Osteocyte (in vitro differentiated cells): ENCODE measurements around the gene EPHB1. TPM values are rescaled to one million over a fixed set of nuclear protein-coding genes. Genes with fewer than 3 reads are reported as not detected.
A peak's percentile ranks its signal among the peaks of the same experiment; 100 is the strongest.

Experiments
- DNase-seq: peaks from one replicate; pipeline ENCODE4 v3.0.0; 2021; ENCODE audit warnings: mixed read lengths; ENCODE audit not compliant: unreplicated experiment; ENCODE audit errors: extremely low spot score
- H3K27ac Mint-ChIP-seq: one replicate; pipeline ENCODE4 v1.8.0; 2021; ENCODE audit warnings: mild to moderate bottlenecking, mixed read lengths; ENCODE audit not compliant: unreplicated experiment
- H3K27me3 Mint-ChIP-seq: one replicate; pipeline ENCODE4 v1.8.0; 2021; ENCODE audit warnings: mixed read lengths; ENCODE audit not compliant: unreplicated experiment
- H3K36me3 Mint-ChIP-seq: one replicate; pipeline ENCODE4 v1.8.0; 2021; ENCODE audit warnings: mixed read lengths; ENCODE audit not compliant: unreplicated experiment
- H3K4me1 Mint-ChIP-seq: one replicate; pipeline ENCODE4 v1.8.0; 2021; ENCODE audit warnings: mixed read lengths; ENCODE audit not compliant: unreplicated experiment
- H3K4me3 Mint-ChIP-seq: one replicate; pipeline ENCODE4 v1.8.0; 2021; ENCODE audit warnings: mild to moderate bottlenecking, moderate library complexity, mixed read lengths; ENCODE audit not compliant: unreplicated experiment
- H3K9me3 Mint-ChIP-seq: one replicate; pipeline ENCODE4 v1.8.0; 2021; ENCODE audit warnings: mixed read lengths; ENCODE audit not compliant: unreplicated experiment
- long read RNA-seq: library from polyadenylated mRNA; unstranded; transcript quantifications from one replicate; pipeline ENCODE4 v2.0.0, GENCODE V29; 2021
- total RNA-seq: library from RNA; stranded (reverse); gene quantifications from 2 replicates; pipeline ENCODE4 v1.2.1, GENCODE V29; 2021
- TF ChIP-seq, protein P1 (sequence below): fragments of 200-600 bp; sonication (generic); IDR thresholded peaks from 2 replicates; pipeline ENCODE4 v1.5.0; 2021; ENCODE audit warnings: antibody characterized with exemption, mild to moderate bottlenecking, moderate library complexity

The EPHB1 gene
- 0.75 and 1.1 TPM in 2 replicates for total RNA-seq
- long read RNA-seq, result 0 reads

DNA sequence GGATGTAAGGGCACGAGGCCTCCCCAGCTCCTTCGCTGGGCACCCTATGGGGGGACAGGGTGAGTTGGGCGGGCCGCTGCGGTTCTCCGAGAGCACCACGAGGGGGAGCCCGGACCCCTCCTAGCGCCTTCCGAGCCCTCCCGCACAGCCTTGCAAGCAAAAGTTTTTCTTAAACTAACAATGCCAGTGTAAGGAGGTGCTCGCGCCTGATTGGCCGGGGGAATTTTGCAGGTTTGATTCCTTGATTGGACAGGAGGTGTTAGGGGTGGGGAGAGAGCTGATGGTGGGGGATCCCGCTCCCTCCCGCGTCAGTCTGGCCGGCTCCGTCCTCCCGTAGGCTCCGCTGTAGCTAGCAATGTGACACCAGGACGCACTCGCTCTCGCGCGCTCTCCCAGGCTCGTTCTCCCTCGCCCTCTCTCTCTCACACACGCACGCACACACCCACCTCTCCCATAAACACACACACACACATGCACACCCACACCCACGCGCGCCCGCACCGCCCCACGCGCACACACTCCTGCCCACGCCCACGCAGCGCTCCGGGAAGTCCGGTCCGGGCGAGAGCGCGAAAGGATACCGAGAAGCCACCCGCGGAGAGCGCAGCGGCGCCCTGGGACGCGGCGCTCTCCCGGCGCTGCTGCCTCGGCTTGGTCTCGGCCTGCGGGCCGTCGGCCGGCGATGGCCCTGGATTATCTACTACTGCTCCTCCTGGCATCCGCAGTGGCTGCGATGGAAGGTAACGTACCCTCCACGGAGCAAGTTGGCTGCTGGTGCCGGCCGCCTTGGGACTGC lies at the start of gene EPHB1:
Gene EPHB1 (plus strand): TSS at position 311 of the 796 bp plus-strand sequence.
- peaks cover 45% of the 10 kb centered on the region for H3K27me3 Mint-ChIP-seq
- TF ChIP-seq, protein P1, sequence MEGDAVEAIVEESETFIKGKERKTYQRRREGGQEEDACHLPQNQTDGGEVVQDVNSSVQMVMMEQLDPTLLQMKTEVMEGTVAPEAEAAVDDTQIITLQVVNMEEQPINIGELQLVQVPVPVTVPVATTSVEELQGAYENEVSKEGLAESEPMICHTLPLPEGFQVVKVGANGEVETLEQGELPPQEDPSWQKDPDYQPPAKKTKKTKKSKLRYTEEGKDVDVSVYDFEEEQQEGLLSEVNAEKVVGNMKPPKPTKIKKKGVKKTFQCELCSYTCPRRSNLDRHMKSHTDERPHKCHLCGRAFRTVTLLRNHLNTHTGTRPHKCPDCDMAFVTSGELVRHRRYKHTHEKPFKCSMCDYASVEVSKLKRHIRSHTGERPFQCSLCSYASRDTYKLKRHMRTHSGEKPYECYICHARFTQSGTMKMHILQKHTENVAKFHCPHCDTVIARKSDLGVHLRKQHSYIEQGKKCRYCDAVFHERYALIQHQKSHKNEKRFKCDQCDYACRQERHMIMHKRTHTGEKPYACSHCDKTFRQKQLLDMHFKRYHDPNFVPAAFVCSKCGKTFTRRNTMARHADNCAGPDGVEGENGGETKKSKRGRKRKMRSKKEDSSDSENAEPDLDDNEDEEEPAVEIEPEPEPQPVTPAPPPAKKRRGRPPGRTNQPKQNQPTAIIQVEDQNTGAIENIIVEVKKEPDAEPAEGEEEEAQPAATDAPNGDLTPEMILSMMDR, result peak; percentile 96

DNA sequence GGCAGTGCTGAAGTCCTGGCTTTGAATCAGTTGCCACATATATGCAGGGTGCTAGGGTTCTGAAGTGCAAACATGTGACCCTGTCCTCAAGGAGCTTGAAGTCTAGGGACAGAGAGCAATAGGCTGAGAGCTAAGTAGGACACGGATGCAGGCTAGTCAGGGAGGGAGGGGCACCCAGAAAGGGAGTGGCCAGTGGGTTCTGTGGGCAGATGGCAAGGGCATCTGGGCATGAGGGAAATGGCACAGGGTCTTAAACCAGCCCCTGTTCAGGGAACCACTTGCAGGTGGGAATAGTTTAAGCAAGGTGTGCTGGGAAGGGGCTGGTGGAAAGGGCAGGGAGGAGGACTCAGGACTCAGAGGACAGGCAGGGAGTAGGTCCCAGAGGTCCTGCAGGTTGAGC lies 46.4 kb upstream of the EPHB1 start:
- Mint-ChIP-seq H3K9me3 (no peaks in the 10 kb centered on the region), H3K4me1 (no peaks in the 10 kb centered on the region), H3K4me3 (no peak overlapping the region), H3K27me3 (no peaks in the 10 kb centered on the region), H3K36me3 (no peaks in the 10 kb centered on the region), H3K27ac (no peak overlapping the region)
- TF ChIP-seq, protein P1, result no peak
- DNase-seq, result peak; percentile 53

More for the DNA sequence above, at the start of gene EPHB1:
- no peak within 1 kb of the TSS for H3K27ac Mint-ChIP-seq
- H3K36me3 Mint-ChIP-seq, result no peaks in the 10 kb centered on the region
- DNase-seq, result peak; percentile 94
- peak within 1 kb of the TSS; percentile 83 for H3K4me3 Mint-ChIP-seq
- H3K9me3 Mint-ChIP-seq, result no peaks in the 10 kb centered on the region
- H3K4me1 Mint-ChIP-seq, result peaks cover 18% of the 10 kb centered on the region

DNA sequence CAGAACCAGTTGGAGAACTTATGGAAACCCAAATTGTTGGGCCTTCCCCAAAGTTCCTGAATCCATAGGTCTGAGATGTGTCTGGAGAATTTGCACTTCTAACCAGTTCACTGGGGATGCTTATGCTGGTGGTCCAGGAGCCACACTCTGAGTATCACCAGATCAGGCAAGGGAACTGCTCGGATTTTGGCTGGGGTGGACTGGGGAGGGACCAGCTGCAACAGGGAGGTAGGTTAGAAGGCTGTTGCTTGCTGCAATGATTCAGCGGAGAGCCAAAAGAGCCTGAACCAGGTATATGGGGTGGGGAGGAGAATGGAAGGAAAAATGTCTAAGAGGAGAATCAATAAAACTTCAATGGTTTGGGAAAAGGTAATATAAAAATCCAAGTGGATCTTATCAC lies 45.9 kb upstream of the EPHB1 start:
- H3K27me3 Mint-ChIP-seq, result no peaks in the 10 kb centered on the region
- no peaks in the 10 kb centered on the region for H3K4me1 Mint-ChIP-seq
- H3K36me3 Mint-ChIP-seq, result no peaks in the 10 kb centered on the region
- TF ChIP-seq, protein P1, result no peak
- H3K9me3 Mint-ChIP-seq, result no peaks in the 10 kb centered on the region
- no peak for DNase-seq
- H3K4me3 Mint-ChIP-seq, result no peak overlapping the region
- H3K27ac Mint-ChIP-seq, result no peak overlapping the region

DNA sequence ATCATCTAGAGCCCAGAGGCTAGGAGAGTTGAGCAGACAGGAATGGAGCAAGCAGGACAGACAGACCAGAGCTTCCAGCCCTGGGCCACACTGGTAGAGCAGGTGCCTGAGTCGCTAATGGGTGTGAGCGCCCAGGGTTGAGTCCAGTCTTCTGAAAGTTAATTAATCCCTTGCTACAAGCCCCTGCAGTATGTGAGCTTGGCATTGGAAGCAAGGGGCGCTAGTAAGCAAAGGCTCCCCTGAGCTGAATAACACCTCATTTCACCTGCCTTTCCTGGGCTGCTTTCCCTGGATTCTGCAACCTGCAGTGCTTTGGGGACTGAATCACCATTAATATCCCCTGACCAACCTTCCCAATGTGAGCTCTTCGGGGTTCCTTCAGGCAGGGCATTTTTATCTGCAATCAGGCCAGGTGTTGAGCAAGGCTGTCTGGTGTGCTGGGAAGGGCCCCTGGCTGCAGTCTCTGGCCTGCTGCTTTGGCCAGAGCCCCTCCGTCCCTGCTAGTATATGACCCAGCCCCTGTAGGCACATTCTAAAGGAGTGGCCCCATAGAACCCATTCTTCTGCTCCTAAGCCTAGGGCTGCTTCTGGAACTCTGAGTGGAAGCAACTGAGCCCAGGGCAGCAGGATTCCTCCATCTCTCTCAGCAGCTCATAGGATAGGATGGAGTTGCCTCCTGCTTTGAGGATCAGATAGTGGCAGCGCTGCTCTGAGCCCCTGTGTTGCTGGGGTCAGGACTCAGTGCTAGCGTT lies 45.1 kb upstream of the EPHB1 start:
- no peaks in the 10 kb centered on the region for H3K9me3 Mint-ChIP-seq
- TF ChIP-seq, protein P1, result no peak
- DNase-seq, result peak; percentile 68
- H3K4me3 Mint-ChIP-seq, result no peak overlapping the region
- H3K27me3 Mint-ChIP-seq, result no peaks in the 10 kb centered on the region
- H3K4me1 Mint-ChIP-seq, result no peaks in the 10 kb centered on the region
- H3K27ac Mint-ChIP-seq, result no peak overlapping the region
- H3K36me3 Mint-ChIP-seq, result no peaks in the 10 kb centered on the region

DNA sequence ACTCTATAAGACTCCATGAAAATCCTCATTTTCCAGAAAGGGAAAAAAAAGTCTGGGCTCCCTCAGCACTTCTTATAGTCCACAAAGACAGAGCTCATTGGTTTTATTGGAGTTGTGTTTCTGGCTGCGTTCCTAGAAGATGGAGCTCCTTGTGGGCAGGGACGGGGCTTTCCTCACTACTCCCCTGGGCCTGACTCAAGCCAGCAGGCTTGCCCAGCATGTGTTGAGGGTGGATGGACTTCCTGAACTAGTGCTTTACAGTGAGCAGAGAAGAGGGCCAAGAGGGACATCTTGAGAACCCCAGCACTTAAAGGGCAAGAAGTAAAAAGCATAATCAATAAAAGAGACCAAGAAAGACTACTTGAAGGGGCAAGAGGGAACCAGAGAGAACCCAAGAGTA lies 43.2 kb upstream of the EPHB1 start:
- H3K9me3 Mint-ChIP-seq, result no peaks in the 10 kb centered on the region
- TF ChIP-seq, protein P1, result no peak
- peaks cover 4% of the 10 kb centered on the region for H3K27me3 Mint-ChIP-seq
- DNase-seq, result no peak
- H3K27ac Mint-ChIP-seq, result no peak overlapping the region
- H3K4me3 Mint-ChIP-seq, result no peak overlapping the region
- no peaks in the 10 kb centered on the region for H3K4me1 Mint-ChIP-seq
- no peaks in the 10 kb centered on the region for H3K36me3 Mint-ChIP-seq
